ENCODE measurements around the gene MTHFS.
"Not testable (repeated sequence)": the region's sequence is repeated elsewhere in the genome, so short reads cannot be mapped to it uniquely, and the experiment has no call there.

The MTHFS gene

GRCh38 chr15:79915776-79916501, 19.1 kb upstream of the MTHFS start:
- H4K8ac ChIP-seq (ENCODE audit: low read length); H3K27ac ChIP-seq (ENCODE audit: low read length, poor library complexity, severe bottlenecking); H3K27me3 ChIP-seq (ENCODE audit: control insufficient read depth in 1 of 2, insufficient read depth in 1 of 2, low read length in 2 of 2); H3K4ac ChIP-seq (ENCODE audit: low read depth in 1 of 2, low read length in 2 of 2); H2BK15ac ChIP-seq (ENCODE audit: low read depth, poor library complexity, severe bottlenecking); H3K23ac ChIP-seq (ENCODE audit: low read length in 2 of 2); H3K4me1 ChIP-seq (ENCODE audit: control insufficient read depth, insufficient read depth, low read depth, low read length); DNase-seq; H4K91ac ChIP-seq (ENCODE audit: low read length); H3K9ac ChIP-seq (ENCODE audit: low read length); H2AFZ ChIP-seq (ENCODE audit: low read depth, low read length); H2BK120ac ChIP-seq (ENCODE audit: low read depth, low read length); H2BK12ac ChIP-seq (ENCODE audit: low read length in 2 of 2); H3K18ac ChIP-seq (ENCODE audit: low read depth in 1 of 2, low read length in 2 of 2); H3K4me2 ChIP-seq (ENCODE audit: low read length, poor library complexity, severe bottlenecking); H2BK5ac ChIP-seq (ENCODE audit: low read depth, low read length, poor library complexity, severe bottlenecking); H2AK5ac ChIP-seq (ENCODE audit: low read length, severe bottlenecking); H3K14ac ChIP-seq (ENCODE audit: low read length in 2 of 2): not testable (repeated sequence)
- peaks cover 22 to 44% of the 10 kb centered on the region in 2 experiments for H3K36me3 ChIP-seq (ENCODE audit: control insufficient read depth in 1 of 2, insufficient read depth in 2 of 2, low read depth in 1 of 2, low read length in 2 of 2)
- H3K4me3 ChIP-seq (ENCODE audit: insufficient read depth in 1 of 2, low read depth in 1 of 2, low read length in 2 of 2) = peak overlapping the region in 1 of 2 experiments; percentile 4
- H3K79me1 ChIP-seq (replicated peaks; ENCODE audit: low read length, poor library complexity, severe bottlenecking) = peaks cover 33% of the 10 kb centered on the region
- H3K9me3 ChIP-seq (ENCODE audit: control insufficient read depth, low read length) = peaks cover 76% of the 10 kb centered on the region
- WGBS = no CpG with 5 or more reads among the region's 3 CpGs

GRCh38 chr15:79914728-79915127, 17.9 kb upstream of the MTHFS start:
- no peak overlapping the region for H2BK120ac ChIP-seq (ENCODE audit: low read depth, low read length)
- H4K91ac ChIP-seq (ENCODE audit: low read length) = no peak overlapping the region
- H2BK5ac ChIP-seq (ENCODE audit: low read depth, low read length, poor library complexity, severe bottlenecking) = no peak overlapping the region
- no peak overlapping the region for H3K23ac ChIP-seq (ENCODE audit: low read length in 2 of 2)
- H2AFZ ChIP-seq (ENCODE audit: low read depth, low read length) = no peak overlapping the region
- no peak overlapping the region for H2BK15ac ChIP-seq (ENCODE audit: low read depth, poor library complexity, severe bottlenecking)
- no peak overlapping the region for H2BK12ac ChIP-seq (ENCODE audit: low read length in 2 of 2)
- peaks cover 17 to 37% of the 10 kb centered on the region in 2 experiments for H3K36me3 ChIP-seq (ENCODE audit: control insufficient read depth in 1 of 2, insufficient read depth in 2 of 2, low read depth in 1 of 2, low read length in 2 of 2)
- H3K4ac ChIP-seq (ENCODE audit: low read depth in 1 of 2, low read length in 2 of 2) = no peak overlapping the region
- H3K79me1 ChIP-seq (replicated peaks; ENCODE audit: low read length, poor library complexity, severe bottlenecking) = peaks cover 30% of the 10 kb centered on the region
- DNase-seq = no peak
- H3K27ac ChIP-seq (ENCODE audit: low read length, poor library complexity, severe bottlenecking) = no peak overlapping the region
- H3K9me3 ChIP-seq (ENCODE audit: control insufficient read depth, low read length) = peaks cover 69% of the 10 kb centered on the region
- no peak overlapping the region for H3K18ac ChIP-seq (ENCODE audit: low read depth in 1 of 2, low read length in 2 of 2)
- H3K4me2 ChIP-seq (ENCODE audit: low read length, poor library complexity, severe bottlenecking) = no peak overlapping the region
- H3K27me3 ChIP-seq (ENCODE audit: control insufficient read depth in 1 of 2, insufficient read depth in 1 of 2, low read length in 2 of 2) = no peaks in the 10 kb centered on the region
- no peak overlapping the region for H2AK5ac ChIP-seq (ENCODE audit: low read length, severe bottlenecking)
- H4K8ac ChIP-seq (ENCODE audit: low read length) = no peak overlapping the region
- H3K4me3 ChIP-seq (ENCODE audit: insufficient read depth in 1 of 2, low read depth in 1 of 2, low read length in 2 of 2) = no peak overlapping the region
- no peak overlapping the region for H3K14ac ChIP-seq (ENCODE audit: low read length in 2 of 2)
- no peaks in the 10 kb centered on the region for H3K4me1 ChIP-seq (ENCODE audit: control insufficient read depth, insufficient read depth, low read depth, low read length)
- no peak overlapping the region for H3K9ac ChIP-seq (ENCODE audit: low read length)

DNA sequence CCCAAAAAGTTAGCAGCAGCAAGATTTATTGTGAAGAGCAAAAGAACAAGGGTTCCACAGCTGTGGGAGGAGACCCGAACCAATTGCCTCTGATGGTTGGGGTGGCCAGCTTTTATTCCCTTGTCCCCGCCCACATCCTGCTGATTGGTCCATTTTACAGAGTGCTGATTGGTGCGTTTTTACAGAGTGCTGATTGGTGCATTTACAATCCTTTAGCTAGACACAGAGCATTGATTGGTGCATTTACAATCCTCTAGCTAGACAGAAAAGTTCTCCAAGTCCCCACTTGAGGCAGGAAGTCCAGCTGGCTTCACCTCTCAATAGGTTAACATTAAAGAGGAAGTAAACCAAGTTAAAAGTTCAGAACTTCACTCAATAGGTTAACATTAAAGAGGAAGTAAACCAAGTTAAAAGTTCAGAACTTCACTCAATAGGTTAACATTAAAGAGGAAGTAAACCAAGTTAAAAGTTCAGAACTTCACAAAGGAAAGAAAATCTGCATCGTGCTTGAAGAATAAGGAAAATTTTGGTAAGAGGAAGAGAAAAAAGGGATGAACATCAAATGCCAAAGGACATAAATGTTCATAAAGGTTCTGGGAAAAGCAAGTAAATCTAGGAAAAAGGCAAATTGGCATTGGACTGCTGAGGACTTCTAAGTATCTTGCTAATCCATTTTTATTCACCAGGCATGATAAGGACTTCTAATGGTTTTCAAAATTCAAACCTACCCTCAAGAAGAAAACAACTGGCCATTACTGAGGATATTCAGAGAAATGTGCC, 12.9 kb upstream of the MTHFS start:
- H3K27me3 ChIP-seq (ENCODE audit: control insufficient read depth in 1 of 2, insufficient read depth in 1 of 2, low read length in 2 of 2); H4K8ac ChIP-seq (ENCODE audit: low read length); H2BK15ac ChIP-seq (ENCODE audit: low read depth, poor library complexity, severe bottlenecking); H3K18ac ChIP-seq (ENCODE audit: low read depth in 1 of 2, low read length in 2 of 2); H2BK12ac ChIP-seq (ENCODE audit: low read length in 2 of 2); H3K14ac ChIP-seq (ENCODE audit: low read length in 2 of 2); H3K4me3 ChIP-seq (ENCODE audit: insufficient read depth in 1 of 2, low read depth in 1 of 2, low read length in 2 of 2); H4K91ac ChIP-seq (ENCODE audit: low read length); H3K27ac ChIP-seq (ENCODE audit: low read length, poor library complexity, severe bottlenecking); H3K23ac ChIP-seq (ENCODE audit: low read length in 2 of 2); H3K4me2 ChIP-seq (ENCODE audit: low read length, poor library complexity, severe bottlenecking); H2AK5ac ChIP-seq (ENCODE audit: low read length, severe bottlenecking); H2BK120ac ChIP-seq (ENCODE audit: low read depth, low read length); DNase-seq; H3K4me1 ChIP-seq (ENCODE audit: control insufficient read depth, insufficient read depth, low read depth, low read length); H3K9ac ChIP-seq (ENCODE audit: low read length); H2BK5ac ChIP-seq (ENCODE audit: low read depth, low read length, poor library complexity, severe bottlenecking); H2AFZ ChIP-seq (ENCODE audit: low read depth, low read length); H3K4ac ChIP-seq (ENCODE audit: low read depth in 1 of 2, low read length in 2 of 2): not testable (repeated sequence)
- H3K9me3 ChIP-seq (ENCODE audit: control insufficient read depth, low read length) = peaks cover 22% of the 10 kb centered on the region
- 82% methylated on average over 4 of the region's 4 CpGs for WGBS
- peaks cover 3 to 31% of the 10 kb centered on the region in 2 experiments for H3K36me3 ChIP-seq (ENCODE audit: control insufficient read depth in 1 of 2, insufficient read depth in 2 of 2, low read depth in 1 of 2, low read length in 2 of 2)
- H3K79me1 ChIP-seq (replicated peaks; ENCODE audit: low read length, poor library complexity, severe bottlenecking) = peaks cover 19% of the 10 kb centered on the region

- H3K4me1 ChIP-seq (ENCODE audit: control insufficient read depth, insufficient read depth, low read depth, low read length) = no peaks in the 10 kb centered on the region
- H2BK5ac ChIP-seq (ENCODE audit: low read depth, low read length, poor library complexity, severe bottlenecking) = no peak overlapping the region
- no peak overlapping the region for H4K91ac ChIP-seq (ENCODE audit: low read length)
- WGBS = 87% methylated on average over 3 of the region's 4 CpGs
- no peak overlapping the region for H2AFZ ChIP-seq (ENCODE audit: low read depth, low read length)
- H3K4me3 ChIP-seq (ENCODE audit: insufficient read depth in 1 of 2, low read depth in 1 of 2, low read length in 2 of 2) = no peak overlapping the region
- no peak overlapping the region for H3K4ac ChIP-seq (ENCODE audit: low read depth in 1 of 2, low read length in 2 of 2)
- no peaks in the 10 kb centered on the region for H3K9me3 ChIP-seq (ENCODE audit: control insufficient read depth, low read length)
- no peak overlapping the region for H3K18ac ChIP-seq (ENCODE audit: low read depth in 1 of 2, low read length in 2 of 2)
- H2BK12ac ChIP-seq (ENCODE audit: low read length in 2 of 2) = no peak overlapping the region
- H3K27ac ChIP-seq (ENCODE audit: low read length, poor library complexity, severe bottlenecking) = no peak overlapping the region
- H2AK5ac ChIP-seq (ENCODE audit: low read length, severe bottlenecking) = no peak overlapping the region
- no peak overlapping the region for H2BK15ac ChIP-seq (ENCODE audit: low read depth, poor library complexity, severe bottlenecking)
- H3K23ac ChIP-seq (ENCODE audit: low read length in 2 of 2) = no peak overlapping the region
- no peak overlapping the region for H3K14ac ChIP-seq (ENCODE audit: low read length in 2 of 2)
- no peak overlapping the region for H2BK120ac ChIP-seq (ENCODE audit: low read depth, low read length)
- peaks cover 0 to 8% of the 10 kb centered on the region in 2 experiments for H3K36me3 ChIP-seq (ENCODE audit: control insufficient read depth in 1 of 2, insufficient read depth in 2 of 2, low read depth in 1 of 2, low read length in 2 of 2)
- H3K27me3 ChIP-seq (ENCODE audit: control insufficient read depth in 1 of 2, insufficient read depth in 1 of 2, low read length in 2 of 2) = no peaks in the 10 kb centered on the region
- H3K4me2 ChIP-seq (ENCODE audit: low read length, poor library complexity, severe bottlenecking) = no peak overlapping the region
- H3K9ac ChIP-seq (ENCODE audit: low read length) = no peak overlapping the region
- DNase-seq = no peak
- peaks cover 9% of the 10 kb centered on the region for H3K79me1 ChIP-seq (replicated peaks; ENCODE audit: low read length, poor library complexity, severe bottlenecking)
- H4K8ac ChIP-seq (ENCODE audit: low read length) = no peak overlapping the region
Measured at GRCh38 chr15:79904271-79904670, 7.5 kb upstream of the MTHFS start.
